Lower leg skin (tissue), 3 donors: ENCODE data around the gene CRNKL1.

Source experiments
- CTCF ChIP-seq, 3 donors: fragments of 450-650 bp; IDR thresholded peaks; one replicate each; pipeline ENCODE4 v1.5.1; 2016; ENCODE audit warnings: antibody characterized with exemption in 3 of 3, mild to moderate bottlenecking in 3 of 3, moderate library complexity in 2 of 3
- POLR2A ChIP-seq, 2 donors: fragments of 450-650 bp; IDR thresholded peaks; one replicate each; pipeline ENCODE4 v1.6.1; 2016 to 2017; ENCODE audit warnings: antibody characterized with exemption in 2 of 2, mild to moderate bottlenecking in 1 of 2, moderate library complexity in 1 of 2

GRCh38 chr20:20023395-20023794 is 28.9 kb downstream of the CRNKL1 start:
- TF ChIP-seq CTCF (IDR thresholded peaks at IDR 0.05) (no peak), POLR2A (IDR thresholded peaks at IDR 0.05) (no peak)
